Adrenal gland (tissue), 5 donors: ENCODE measurements around the gene COMP.

Source experiments
- POLR2A ChIP-seq, 2 donors: fragments of 450-650 bp; IDR thresholded peaks; one replicate each; pipeline ENCODE4 v1.6.1; 2017; ENCODE audit warnings: antibody characterized with exemption in 2 of 2, mild to moderate bottlenecking in 2 of 2, moderate library complexity in 1 of 2
- TF ChIP-seq, protein P1 (sequence below), 6 experiments: fragments of 450-650 bp in 4 of 6; fragments of 200-600 bp in 2 of 6; sonication (generic) in 1 of 6; IDR thresholded peaks; 1 replicate in 5 of 6; 2 replicates in 1 of 6; pipeline versions ENCODE4 v1.5.1 to v1.8.0; 2016 to 2021; ENCODE audit warnings: antibody characterized with exemption in 6 of 6, mild to moderate bottlenecking in 2 of 6, moderate library complexity in 1 of 6
- donor health status: DM: no; HTN: no; CAD: no.

DNA sequence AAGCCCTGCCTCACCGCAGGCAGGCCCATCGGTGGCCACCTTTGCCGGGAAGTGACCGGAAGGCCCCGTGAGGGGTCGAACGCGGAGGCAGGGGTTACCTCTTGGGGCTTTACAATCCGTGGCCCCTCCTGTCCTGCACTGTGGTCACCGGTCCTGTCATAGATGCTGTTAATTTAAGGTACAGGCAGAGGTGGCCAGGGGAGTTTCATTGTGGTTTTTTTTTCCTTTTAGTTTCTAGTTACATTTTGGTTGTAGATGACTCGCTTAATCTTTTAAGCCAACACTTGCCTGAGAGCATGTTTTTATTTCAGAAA is 13.1 kb downstream of the COMP start:
- TF ChIP-seq, protein P1, sequence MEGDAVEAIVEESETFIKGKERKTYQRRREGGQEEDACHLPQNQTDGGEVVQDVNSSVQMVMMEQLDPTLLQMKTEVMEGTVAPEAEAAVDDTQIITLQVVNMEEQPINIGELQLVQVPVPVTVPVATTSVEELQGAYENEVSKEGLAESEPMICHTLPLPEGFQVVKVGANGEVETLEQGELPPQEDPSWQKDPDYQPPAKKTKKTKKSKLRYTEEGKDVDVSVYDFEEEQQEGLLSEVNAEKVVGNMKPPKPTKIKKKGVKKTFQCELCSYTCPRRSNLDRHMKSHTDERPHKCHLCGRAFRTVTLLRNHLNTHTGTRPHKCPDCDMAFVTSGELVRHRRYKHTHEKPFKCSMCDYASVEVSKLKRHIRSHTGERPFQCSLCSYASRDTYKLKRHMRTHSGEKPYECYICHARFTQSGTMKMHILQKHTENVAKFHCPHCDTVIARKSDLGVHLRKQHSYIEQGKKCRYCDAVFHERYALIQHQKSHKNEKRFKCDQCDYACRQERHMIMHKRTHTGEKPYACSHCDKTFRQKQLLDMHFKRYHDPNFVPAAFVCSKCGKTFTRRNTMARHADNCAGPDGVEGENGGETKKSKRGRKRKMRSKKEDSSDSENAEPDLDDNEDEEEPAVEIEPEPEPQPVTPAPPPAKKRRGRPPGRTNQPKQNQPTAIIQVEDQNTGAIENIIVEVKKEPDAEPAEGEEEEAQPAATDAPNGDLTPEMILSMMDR (IDR thresholded peaks at IDR 0.05), result no peak
- no peak for TF ChIP-seq POLR2A (IDR thresholded peaks at IDR 0.05)
